CD8-positive, alpha-beta memory T cell (primary cell): ENCODE data around the gene MORC4. TPM values are rescaled to one million over a fixed set of nuclear protein-coding genes. Genes with fewer than 3 reads are reported as not detected.

Experiments used
- CTCF ChIA-PET: fragments of 350-600 bp; sonication (Branson Sonifier 250); formaldehyde crosslinking; loops from one replicate; lab custom pipeline; 2021; ENCODE audit warnings: antibody characterized with exemption; lab: Charles Lee
- POLR2A ChIA-PET: fragments of 350-600 bp; sonication (Branson Sonifier 250); formaldehyde crosslinking; loops from one replicate; lab custom pipeline; 2021; ENCODE audit warnings: antibody characterized with exemption; lab: Charles Lee
- DNase-seq, 5 donors: peaks; one replicate each; pipeline versions ENCODE4 v3.0.0 to v3.0.0-alpha.2; 2020 to 2022; ENCODE audit warnings: mixed read lengths in 1 of 5
- H3K27ac ChIP-seq: one replicate; pipeline ENCODE4 v1.7.0; 2013; ENCODE audit warnings: low read depth, mild to moderate bottlenecking, low read length, moderate library complexity
- H3K27me3 ChIP-seq: 2 replicates; pipeline ENCODE4 v1.7.0; 2013; ENCODE audit warnings: low read length, mild to moderate bottlenecking; ENCODE audit not compliant: insufficient read depth, poor library complexity, severe bottlenecking
- H3K36me3 ChIP-seq: 2 replicates; pipeline ENCODE4 v1.7.0; 2013; ENCODE audit warnings: mild to moderate bottlenecking, low read length, moderate library complexity; ENCODE audit not compliant: insufficient read depth
- H3K4me1 ChIP-seq: 2 replicates; pipeline ENCODE4 v1.7.0; 2013; ENCODE audit warnings: mild to moderate bottlenecking, low read length, moderate library complexity; ENCODE audit not compliant: insufficient read depth
- H3K4me3 ChIP-seq: 2 replicates; pipeline ENCODE4 v1.7.0; 2013; ENCODE audit warnings: mild to moderate bottlenecking, low read length
- H3K9me3 ChIP-seq: 2 replicates; pipeline ENCODE4 v1.7.0; 2013; ENCODE audit warnings: mild to moderate bottlenecking, low read length
- H3K27ac Mint-ChIP-seq, 8 donors: one replicate each; pipeline ENCODE4 v1.8.0; 2020 to 2021; ENCODE audit warnings: mixed read lengths in 8 of 8, mild to moderate bottlenecking in 6 of 8, inconsistent platforms in 3 of 8, moderate library complexity in 3 of 8
- H3K27me3 Mint-ChIP-seq, 2 donors: one replicate each; pipeline ENCODE4 v1.8.0; 2020 to 2021; ENCODE audit warnings: mixed read lengths in 2 of 2, mild to moderate bottlenecking in 1 of 2, moderate library complexity in 1 of 2
- H3K36me3 Mint-ChIP-seq, 3 donors: one replicate each; pipeline ENCODE4 v1.8.0; 2020 to 2021; ENCODE audit warnings: mixed read lengths in 3 of 3, inconsistent platforms in 1 of 3, mild to moderate bottlenecking in 1 of 3
- H3K4me1 Mint-ChIP-seq, 3 donors: one replicate each; pipeline ENCODE4 v1.8.0; 2020 to 2021; ENCODE audit warnings: mixed read lengths in 3 of 3, inconsistent platforms in 1 of 3, mild to moderate bottlenecking in 1 of 3
- H3K4me3 Mint-ChIP-seq, 7 donors: one replicate each; pipeline ENCODE4 v1.8.0; 2020 to 2021; ENCODE audit warnings: mixed read lengths in 7 of 7, mild to moderate bottlenecking in 6 of 7, moderate library complexity in 4 of 7, inconsistent platforms in 2 of 7
- H3K9me3 Mint-ChIP-seq, 5 donors: one replicate each; pipeline ENCODE4 v1.8.0; 2020 to 2022; ENCODE audit warnings: mixed read lengths in 5 of 5, mild to moderate bottlenecking in 3 of 5, moderate library complexity in 2 of 5, inconsistent platforms in 1 of 5
- polyA plus RNA-seq: library from polyadenylated mRNA; unstranded; fragments of 300-500 nt; fragmentation: Illumina TruSeq; gene quantifications from one replicate; pipeline ENCODE4 v1.2.3, GENCODE V29; 2021
- total RNA-seq, 2 experiments: library from RNA; stranded (reverse); gene quantifications; one replicate each; pipeline ENCODE4 v1.2.3, GENCODE V29; 2021

Gene MORC4
- total and polyA plus RNA-seq, 3 experiments from 2014 or later = 4.7 to 11.3 (median 10.0) TPM

DNA sequence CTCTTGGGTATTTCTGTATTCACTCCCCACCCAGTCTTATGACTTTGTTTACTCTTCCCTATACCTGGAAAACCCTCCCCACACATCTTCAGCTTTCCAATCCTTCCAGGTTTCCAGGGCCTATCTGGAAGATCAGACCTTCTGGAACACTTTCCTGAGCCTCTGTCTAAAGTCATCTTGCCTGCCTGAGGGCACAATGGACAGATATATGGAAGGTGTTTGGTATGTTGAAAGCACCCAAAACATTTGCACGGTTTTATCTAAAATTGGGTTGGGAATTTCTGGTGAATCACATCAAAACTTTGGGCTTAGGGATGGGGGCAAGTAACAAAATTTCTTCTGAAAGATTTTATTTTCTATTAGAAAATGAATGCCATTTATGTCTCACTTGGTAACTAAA is 63.8 kb downstream of the MORC4 start:
- no peak for DNase-seq
- Histone ChIP-seq H3K36me3 (no peaks in the 10 kb centered on the region), H3K4me1 (no peaks in the 10 kb centered on the region), H3K9me3 (no peaks in the 10 kb centered on the region), H3K4me3 (no peak overlapping the region), H3K27ac (no peak overlapping the region), H3K27me3 (no peaks in the 10 kb centered on the region)
- peaks cover 0 to 6% (median 0%) of the 10 kb centered on the region in 3 donors for H3K36me3 Mint-ChIP-seq
- peaks cover 0 to 4% (median 0%) of the 10 kb centered on the region in 3 donors for H3K4me1 Mint-ChIP-seq
- ChIA-PET CTCF (no interaction called here), POLR2A (no interaction called here)
- no peak overlapping the region for H3K27ac Mint-ChIP-seq
- peaks cover 0 to 2% of the 10 kb centered on the region in 2 donors for H3K27me3 Mint-ChIP-seq
- H3K9me3 Mint-ChIP-seq = no peaks in the 10 kb centered on the region
- no peak overlapping the region for H3K4me3 Mint-ChIP-seq

DNA sequence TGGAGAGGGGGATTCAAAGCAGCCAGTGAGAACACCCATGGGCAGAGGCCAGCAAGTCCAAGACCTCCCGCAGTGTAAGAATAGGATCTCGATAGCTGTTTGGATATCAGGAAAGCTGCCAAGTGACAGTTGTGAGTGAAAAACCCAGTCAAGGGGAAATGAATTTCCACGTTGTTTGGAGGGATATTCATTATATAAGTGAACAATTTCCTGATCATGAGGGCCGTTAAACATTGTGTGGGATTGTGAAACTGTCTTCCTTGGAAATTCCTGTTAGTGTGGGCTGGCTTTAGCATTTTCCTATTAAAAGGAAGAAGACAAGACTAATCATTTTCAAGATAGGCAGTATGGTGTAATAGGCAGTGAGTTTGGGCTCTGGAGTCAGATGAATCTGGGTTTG is 64.8 kb downstream of the MORC4 start:
- CTCF ChIA-PET = no interaction called here
- POLR2A ChIA-PET = no interaction called here
- Histone ChIP-seq H3K27me3 (no peaks in the 10 kb centered on the region), H3K9me3 (no peaks in the 10 kb centered on the region), H3K4me3 (no peak overlapping the region), H3K27ac (no peak overlapping the region), H3K4me1 (no peaks in the 10 kb centered on the region), H3K36me3 (no peaks in the 10 kb centered on the region)
- H3K9me3 Mint-ChIP-seq = no peaks in the 10 kb centered on the region
- peak overlapping the region in 1 of 8 donors; percentile 76 for H3K27ac Mint-ChIP-seq
- peaks cover 0 to 4% (median 0%) of the 10 kb centered on the region in 3 donors for H3K4me1 Mint-ChIP-seq
- H3K36me3 Mint-ChIP-seq = no peaks in the 10 kb centered on the region
- no peak for DNase-seq
- peaks cover 0 to 2% of the 10 kb centered on the region in 2 donors for H3K27me3 Mint-ChIP-seq
- no peak overlapping the region for H3K4me3 Mint-ChIP-seq

DNA sequence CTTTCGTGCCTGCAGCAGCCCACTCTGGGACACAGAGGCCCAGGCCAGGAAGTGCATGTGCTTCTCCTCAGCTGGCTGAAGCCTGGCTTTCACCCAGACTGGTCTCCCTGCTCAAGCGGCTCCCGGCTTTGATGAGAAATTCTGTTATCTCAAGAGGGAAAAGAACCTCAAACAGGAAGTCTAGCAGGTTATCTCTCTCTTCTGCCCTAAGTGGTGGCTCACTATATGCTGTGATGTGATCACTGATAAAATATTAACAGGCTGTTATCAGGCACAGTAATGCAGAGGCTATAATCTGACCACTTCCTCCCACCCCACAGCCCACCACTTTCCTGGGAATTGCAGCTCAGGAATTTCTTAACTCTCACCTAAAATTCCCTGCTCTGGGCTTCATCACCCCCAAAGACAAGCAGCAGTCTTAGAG is 66.5 kb downstream of the MORC4 start:
- no peak for DNase-seq
- Mint-ChIP-seq H3K27ac (no peak overlapping the region), H3K4me3 (no peak overlapping the region), H3K9me3 (no peaks in the 10 kb centered on the region), H3K27me3 (peaks cover 0 to 2% of the 10 kb centered on the region in 2 donors), H3K4me1 (peaks cover 0 to 4% (median 0%) of the 10 kb centered on the region in 3 donors), H3K36me3 (no peaks in the 10 kb centered on the region)
- H3K4me3 ChIP-seq = no peak overlapping the region
- no peak overlapping the region for H3K27ac ChIP-seq
- ChIA-PET CTCF (interaction anchor here (1.3 kb wide), 1 partner anchor 7 kb away, joined by 4 read pairs; no protein-coding TSS in a partner anchor), POLR2A (no interaction called here)
- no peaks in the 10 kb centered on the region for H3K4me1 ChIP-seq
- no peaks in the 10 kb centered on the region for H3K36me3 ChIP-seq
- H3K9me3 ChIP-seq = no peaks in the 10 kb centered on the region
- no peaks in the 10 kb centered on the region for H3K27me3 ChIP-seq

DNA sequence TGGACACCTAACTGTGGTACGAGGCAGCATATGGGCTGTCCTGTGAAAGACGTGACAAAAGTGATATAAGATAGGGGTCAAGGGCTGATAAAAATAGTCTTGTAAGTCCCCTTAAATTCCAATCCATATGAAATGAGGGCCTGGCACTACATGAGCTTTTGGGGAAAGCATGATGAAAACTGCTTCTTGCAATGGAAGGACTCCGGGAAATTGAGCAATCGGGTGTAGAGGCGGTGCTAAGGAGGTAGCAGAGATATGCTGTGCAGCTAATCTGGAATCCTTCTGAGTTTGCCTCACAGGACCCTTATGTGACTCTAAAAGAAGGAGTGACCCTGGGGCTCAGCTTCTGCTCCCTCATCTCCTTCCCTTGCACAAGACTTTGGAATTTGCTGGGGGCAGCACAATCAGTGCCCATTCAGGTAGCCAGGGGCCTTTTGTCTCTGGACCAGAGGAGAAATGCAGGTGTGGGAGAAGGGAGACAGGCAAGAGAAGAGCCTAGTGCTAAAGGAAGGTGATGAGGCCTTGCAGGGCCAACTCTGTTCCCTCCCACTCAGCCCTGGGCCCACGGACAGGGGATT is 67.0 kb downstream of the MORC4 start:
- Mint-ChIP-seq H3K4me3 (no peak overlapping the region), H3K4me1 (peaks cover 0 to 4% (median 0%) of the 10 kb centered on the region in 3 donors), H3K9me3 (no peaks in the 10 kb centered on the region), H3K27ac (peak overlapping the region in 1 of 8 donors; percentile 74), H3K27me3 (peaks cover 0 to 2% of the 10 kb centered on the region in 2 donors), H3K36me3 (no peaks in the 10 kb centered on the region)
- Histone ChIP-seq H3K27me3 (no peaks in the 10 kb centered on the region), H3K4me1 (no peaks in the 10 kb centered on the region), H3K27ac (no peak overlapping the region), H3K9me3 (no peaks in the 10 kb centered on the region), H3K4me3 (no peak overlapping the region), H3K36me3 (no peaks in the 10 kb centered on the region)
- POLR2A ChIA-PET = no interaction called here
- CTCF ChIA-PET = interaction anchor here (1.3 kb wide), 1 partner anchor 8 kb away, joined by 4 read pairs; no protein-coding TSS in a partner anchor
- DNase-seq = no peak

DNA sequence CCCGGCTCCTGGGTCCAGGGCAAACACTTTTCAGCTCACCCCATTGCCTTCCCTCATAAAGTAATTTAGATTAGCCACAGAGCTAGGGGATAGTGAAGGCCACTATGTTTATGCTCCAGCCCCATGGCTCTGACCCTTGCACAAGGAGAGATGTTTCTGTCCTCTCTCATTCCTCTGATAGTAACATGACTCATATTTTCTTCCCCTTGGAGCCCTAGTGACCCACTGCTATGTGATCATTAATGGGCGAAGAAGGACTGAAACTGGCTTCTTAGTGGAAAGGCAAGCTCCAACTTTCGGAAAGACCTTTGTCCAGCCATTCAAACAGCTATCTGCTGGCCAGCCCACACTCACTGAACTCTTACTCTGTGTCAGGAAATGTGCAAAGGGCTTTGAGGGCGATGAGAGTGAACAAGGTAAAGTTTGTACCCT is 67.5 kb downstream of the MORC4 start:
- Histone ChIP-seq H3K27me3 (no peaks in the 10 kb centered on the region), H3K27ac (no peak overlapping the region), H3K9me3 (no peaks in the 10 kb centered on the region), H3K4me1 (no peaks in the 10 kb centered on the region), H3K4me3 (no peak overlapping the region), H3K36me3 (no peaks in the 10 kb centered on the region)
- Mint-ChIP-seq H3K9me3 (no peaks in the 10 kb centered on the region), H3K36me3 (no peaks in the 10 kb centered on the region), H3K4me1 (peaks cover 0 to 4% (median 0%) of the 10 kb centered on the region in 3 donors), H3K27me3 (peaks cover 0 to 2% of the 10 kb centered on the region in 2 donors), H3K4me3 (no peak overlapping the region), H3K27ac (no peak overlapping the region)
- POLR2A ChIA-PET = no interaction called here
- no peak for DNase-seq
- CTCF ChIA-PET = interaction anchor here (1.3 kb wide), 1 partner anchor 8 kb away, joined by 4 read pairs; no protein-coding TSS in a partner anchor

DNA sequence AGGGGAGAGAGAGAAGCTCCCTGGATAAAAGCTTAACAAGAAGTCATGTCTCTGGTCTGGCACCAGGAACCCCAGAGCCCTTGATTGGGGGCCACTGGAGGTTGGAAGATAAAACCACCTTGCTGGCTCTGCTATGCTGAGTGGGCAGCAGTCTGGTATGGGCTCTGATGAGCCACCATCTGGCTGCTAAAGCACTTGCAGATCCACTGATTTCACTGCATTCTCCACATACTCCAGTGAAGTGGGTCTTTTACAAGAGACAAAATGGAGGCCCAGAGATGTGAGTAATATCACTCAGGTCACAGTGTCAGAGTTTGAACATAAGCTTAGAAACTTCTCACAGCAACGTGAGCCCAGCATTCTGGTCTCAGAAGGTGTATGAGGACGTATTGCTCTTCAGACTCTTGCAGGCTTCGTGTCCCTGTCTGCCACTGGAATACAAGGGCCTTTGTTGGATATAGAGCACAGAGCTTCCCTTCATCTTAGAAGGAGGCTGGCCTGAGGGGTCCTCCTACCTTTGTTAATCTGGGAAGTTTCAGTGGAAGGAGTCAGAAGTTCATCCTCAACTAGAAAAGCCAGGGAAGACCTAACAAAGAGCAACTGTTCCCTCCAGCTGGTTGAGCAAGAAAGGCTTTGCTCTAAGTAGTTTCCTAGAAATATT is 68.1 kb downstream of the MORC4 start:
- H3K36me3 ChIP-seq = no peaks in the 10 kb centered on the region
- no peaks in the 10 kb centered on the region for H3K9me3 Mint-ChIP-seq
- no peak overlapping the region for H3K4me3 ChIP-seq
- no peaks in the 10 kb centered on the region for H3K36me3 Mint-ChIP-seq
- H3K27ac ChIP-seq = no peak overlapping the region
- no peak overlapping the region for H3K27ac Mint-ChIP-seq
- ChIA-PET POLR2A (no interaction called here), CTCF (interaction anchor here (1.3 kb wide), 1 partner anchor 9 kb away, joined by 4 read pairs; no protein-coding TSS in a partner anchor)
- H3K27me3 ChIP-seq = no peaks in the 10 kb centered on the region
- no peak overlapping the region for H3K4me3 Mint-ChIP-seq
- H3K4me1 ChIP-seq = no peaks in the 10 kb centered on the region
- peaks cover 0 to 2% of the 10 kb centered on the region in 2 donors for H3K27me3 Mint-ChIP-seq
- H3K9me3 ChIP-seq = no peaks in the 10 kb centered on the region
- H3K4me1 Mint-ChIP-seq = peaks cover 0 to 4% (median 0%) of the 10 kb centered on the region in 3 donors
- DNase-seq = no peak

DNA sequence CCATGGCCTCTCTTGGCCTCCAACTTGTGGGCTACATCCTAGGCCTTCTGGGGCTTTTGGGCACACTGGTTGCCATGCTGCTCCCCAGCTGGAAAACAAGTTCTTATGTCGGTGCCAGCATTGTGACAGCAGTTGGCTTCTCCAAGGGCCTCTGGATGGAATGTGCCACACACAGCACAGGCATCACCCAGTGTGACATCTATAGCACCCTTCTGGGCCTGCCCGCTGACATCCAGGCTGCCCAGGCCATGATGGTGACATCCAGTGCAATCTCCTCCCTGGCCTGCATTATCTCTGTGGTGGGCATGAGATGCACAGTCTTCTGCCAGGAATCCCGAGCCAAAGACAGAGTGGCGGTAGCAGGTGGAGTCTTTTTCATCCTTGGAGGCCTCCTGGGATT is 71.8 kb downstream of the MORC4 start:
- H3K4me3 ChIP-seq = no peak overlapping the region
- no peaks in the 10 kb centered on the region for H3K36me3 Mint-ChIP-seq
- no peaks in the 10 kb centered on the region for H3K36me3 ChIP-seq
- no peaks in the 10 kb centered on the region for H3K9me3 Mint-ChIP-seq
- CTCF ChIA-PET = no interaction called here
- no peaks in the 10 kb centered on the region for H3K4me1 ChIP-seq
- no peak for DNase-seq
- H3K27me3 Mint-ChIP-seq = peaks cover 0 to 2% of the 10 kb centered on the region in 2 donors
- no peak overlapping the region for H3K27ac ChIP-seq
- no peaks in the 10 kb centered on the region for H3K4me1 Mint-ChIP-seq
- H3K27ac Mint-ChIP-seq = no peak overlapping the region
- H3K9me3 ChIP-seq = no peaks in the 10 kb centered on the region
- no peaks in the 10 kb centered on the region for H3K27me3 ChIP-seq
- H3K4me3 Mint-ChIP-seq = no peak overlapping the region
- POLR2A ChIA-PET = no interaction called here

DNA sequence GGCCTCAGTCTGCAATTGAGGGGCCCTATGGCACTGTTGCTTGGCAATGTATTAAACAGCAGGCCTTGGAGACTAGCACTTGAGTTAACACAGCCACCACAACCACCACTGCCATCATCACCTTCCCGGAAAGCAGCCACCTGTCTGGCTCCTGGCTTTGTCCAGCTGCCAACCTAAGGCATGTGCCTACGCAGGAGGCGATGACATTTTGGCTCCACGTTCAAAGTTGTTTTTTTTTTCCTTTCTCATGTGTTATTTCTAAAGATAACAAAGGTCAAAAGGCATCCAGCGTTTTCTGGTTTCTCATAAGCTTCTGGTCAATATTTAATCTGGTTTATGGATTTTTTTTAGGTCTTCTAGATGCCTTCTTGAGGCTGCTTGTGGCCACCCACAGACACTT is 72.3 kb downstream of the MORC4 start:
- no peak overlapping the region for H3K4me3 ChIP-seq
- H3K27ac ChIP-seq = no peak overlapping the region
- Mint-ChIP-seq H3K27me3 (no peaks in the 10 kb centered on the region), H3K4me1 (no peaks in the 10 kb centered on the region), H3K9me3 (no peaks in the 10 kb centered on the region), H3K4me3 (no peak overlapping the region), H3K36me3 (no peaks in the 10 kb centered on the region), H3K27ac (no peak overlapping the region)
- no peaks in the 10 kb centered on the region for H3K4me1 ChIP-seq
- no peak for DNase-seq
- H3K27me3 ChIP-seq = no peaks in the 10 kb centered on the region
- H3K36me3 ChIP-seq = no peaks in the 10 kb centered on the region
- H3K9me3 ChIP-seq = no peaks in the 10 kb centered on the region
- POLR2A ChIA-PET = no interaction called here
- CTCF ChIA-PET = no interaction called here
